ENCODE data around the gene PLA2G5. TPM values are rescaled to one million over a fixed set of nuclear protein-coding genes. Genes with fewer than 3 reads are reported as not detected.

The PLA2G5 gene
- total RNA-seq, 3 donors from 2014 or later (not counting 1 experiment from before 2014, with no cell fraction given), result not detected

- Histone ChIP-seq H3K9me3 (ENCODE audit: control insufficient read depth, insufficient read depth, low read length) (no peaks in the 10 kb centered on the region), H3K27me3 (ENCODE audit: control insufficient read depth, insufficient read depth, low read length) (no peaks in the 10 kb centered on the region), H3K27ac (ENCODE audit: low read length) (no peak overlapping the region), H3K36me3 (ENCODE audit: control insufficient read depth, insufficient read depth, low read length) (no peaks in the 10 kb centered on the region), H3K4me3 (ENCODE audit: low read length) (no peak overlapping the region), H3K4me1 (ENCODE audit: control insufficient read depth, insufficient read depth, low read length) (no peaks in the 10 kb centered on the region)
- H3K27ac Mint-ChIP-seq, result no peak overlapping the region
- no peak overlapping the region for H3K4me3 Mint-ChIP-seq
- intact Hi-C loops (cut with micrococcal nuclease), result no loop called here
- ATAC-seq (no peak), DNase-seq (no peak)
- no peaks in the 10 kb centered on the region for H3K4me1 Mint-ChIP-seq
- H3K27me3 Mint-ChIP-seq (ENCODE audit: low read depth in 2 of 2), result peaks cover 0 to 6% of the 10 kb centered on the region in 2 donors
- H3K36me3 Mint-ChIP-seq, result no peaks in the 10 kb centered on the region
- no peaks in the 10 kb centered on the region for H3K9me3 Mint-ChIP-seq
- TF ChIP-seq, protein P1, sequence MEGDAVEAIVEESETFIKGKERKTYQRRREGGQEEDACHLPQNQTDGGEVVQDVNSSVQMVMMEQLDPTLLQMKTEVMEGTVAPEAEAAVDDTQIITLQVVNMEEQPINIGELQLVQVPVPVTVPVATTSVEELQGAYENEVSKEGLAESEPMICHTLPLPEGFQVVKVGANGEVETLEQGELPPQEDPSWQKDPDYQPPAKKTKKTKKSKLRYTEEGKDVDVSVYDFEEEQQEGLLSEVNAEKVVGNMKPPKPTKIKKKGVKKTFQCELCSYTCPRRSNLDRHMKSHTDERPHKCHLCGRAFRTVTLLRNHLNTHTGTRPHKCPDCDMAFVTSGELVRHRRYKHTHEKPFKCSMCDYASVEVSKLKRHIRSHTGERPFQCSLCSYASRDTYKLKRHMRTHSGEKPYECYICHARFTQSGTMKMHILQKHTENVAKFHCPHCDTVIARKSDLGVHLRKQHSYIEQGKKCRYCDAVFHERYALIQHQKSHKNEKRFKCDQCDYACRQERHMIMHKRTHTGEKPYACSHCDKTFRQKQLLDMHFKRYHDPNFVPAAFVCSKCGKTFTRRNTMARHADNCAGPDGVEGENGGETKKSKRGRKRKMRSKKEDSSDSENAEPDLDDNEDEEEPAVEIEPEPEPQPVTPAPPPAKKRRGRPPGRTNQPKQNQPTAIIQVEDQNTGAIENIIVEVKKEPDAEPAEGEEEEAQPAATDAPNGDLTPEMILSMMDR (IDR thresholded peaks at IDR 0.05), result no peak
- 52% methylated on average over 4 of the region's 4 CpGs for WGBS (ENCODE audit: insufficient coverage)
These were observed 37.4 kb downstream of the PLA2G5 start for GRCh38 chr1:20107351-20107750.

- TF ChIP-seq, protein P1 (IDR thresholded peaks at IDR 0.05), result no peak
- no peaks in the 10 kb centered on the region for H3K9me3 ChIP-seq (ENCODE audit: control insufficient read depth, insufficient read depth, low read length)
- ATAC-seq, result no peak
These were observed 37.8 kb downstream of the PLA2G5 start for GRCh38 chr1:20107796-20108195.

GRCh38 chr1:20108366-20109123, 38.6 kb downstream of the PLA2G5 start:
- H3K27ac Mint-ChIP-seq, result no peak overlapping the region
- TF ChIP-seq, protein P1 (IDR thresholded peaks at IDR 0.05), result no peak
- no peaks in the 10 kb centered on the region for H3K36me3 ChIP-seq (ENCODE audit: control insufficient read depth, insufficient read depth, low read length)
- H3K4me1 ChIP-seq (ENCODE audit: control insufficient read depth, insufficient read depth, low read length), result no peaks in the 10 kb centered on the region
- H3K27ac ChIP-seq (ENCODE audit: low read length), result no peak overlapping the region
- no peaks in the 10 kb centered on the region for H3K27me3 ChIP-seq (ENCODE audit: control insufficient read depth, insufficient read depth, low read length)
- ATAC-seq, result no peak
- no peaks in the 10 kb centered on the region for H3K4me1 Mint-ChIP-seq
- H3K9me3 Mint-ChIP-seq, result no peaks in the 10 kb centered on the region
- no peak for DNase-seq
- H3K27me3 Mint-ChIP-seq (ENCODE audit: low read depth in 2 of 2), result peaks cover 6 to 7% of the 10 kb centered on the region in 2 donors
- H3K4me3 ChIP-seq (ENCODE audit: low read length), result no peak overlapping the region
- no peaks in the 10 kb centered on the region for H3K9me3 ChIP-seq (ENCODE audit: control insufficient read depth, insufficient read depth, low read length)
- WGBS (ENCODE audit: insufficient coverage), result 61% methylated on average over 5 of the region's 5 CpGs
- intact Hi-C loops (cut with micrococcal nuclease), result no loop called here
- no peaks in the 10 kb centered on the region for H3K36me3 Mint-ChIP-seq
- H3K4me3 Mint-ChIP-seq, result no peak overlapping the region

More at GRCh38 chr1:20107796-20108195, 37.8 kb downstream of the PLA2G5 start:
- Mint-ChIP-seq H3K27ac (no peak overlapping the region), H3K36me3 (no peaks in the 10 kb centered on the region), H3K4me1 (no peaks in the 10 kb centered on the region), H3K9me3 (no peaks in the 10 kb centered on the region), H3K4me3 (no peak overlapping the region), H3K27me3 (ENCODE audit: low read depth in 2 of 2) (peaks cover 0 to 6% of the 10 kb centered on the region in 2 donors)
- H3K27me3 ChIP-seq (ENCODE audit: control insufficient read depth, insufficient read depth, low read length), result no peaks in the 10 kb centered on the region
- intact Hi-C loops (cut with micrococcal nuclease), result no loop called here
- no peaks in the 10 kb centered on the region for H3K36me3 ChIP-seq (ENCODE audit: control insufficient read depth, insufficient read depth, low read length)
- no peak for DNase-seq
- H3K4me1 ChIP-seq (ENCODE audit: control insufficient read depth, insufficient read depth, low read length), result no peaks in the 10 kb centered on the region
- no peak overlapping the region for H3K4me3 ChIP-seq (ENCODE audit: low read length)
- H3K27ac ChIP-seq (ENCODE audit: low read length), result no peak overlapping the region
- 87% methylated on average over 4 of the region's 4 CpGs for WGBS (ENCODE audit: insufficient coverage)

Measured in natural killer cell (primary cell).